CD4-positive, alpha-beta memory T cell (primary cell): ENCODE results near the gene BABAM2. TPM values are rescaled to one million over a fixed set of nuclear protein-coding genes. Genes with fewer than 3 reads are reported as not detected.

Source experiments
- CTCF ChIA-PET: fragments of 350-600 bp; sonication (Branson Sonifier 250); formaldehyde crosslinking; loops from one replicate; lab custom pipeline; 2021; ENCODE audit warnings: inconsistent platforms; ENCODE audit not compliant: partially characterized antibody; lab: Charles Lee
- POLR2A ChIA-PET: fragments of 350-600 bp; sonication (Branson Sonifier 250); formaldehyde crosslinking; loops from one replicate; lab custom pipeline; 2021; ENCODE audit not compliant: partially characterized antibody; lab: Charles Lee
- DNase-seq, 5 donors: peaks; one replicate each; pipeline versions ENCODE4 v3.0.0 to v3.0.0-alpha.2; 2020 to 2022; ENCODE audit warnings: mixed read lengths in 1 of 5
- H3K27ac ChIP-seq: one replicate; pipeline ENCODE4 v1.7.0; 2013; ENCODE audit warnings: low read depth, low read length
- H3K27me3 ChIP-seq: 2 replicates; pipeline ENCODE4 v1.7.0; 2013; ENCODE audit warnings: mild to moderate bottlenecking, low read length, moderate library complexity; ENCODE audit not compliant: insufficient read depth
- H3K36me3 ChIP-seq: 2 replicates; pipeline ENCODE4 v1.7.0; 2013; ENCODE audit warnings: mild to moderate bottlenecking, low read length, moderate library complexity; ENCODE audit not compliant: insufficient read depth
- H3K4me1 ChIP-seq: 2 replicates; pipeline ENCODE4 v1.7.0; 2013; ENCODE audit warnings: mild to moderate bottlenecking, low read length, moderate library complexity; ENCODE audit not compliant: insufficient read depth
- H3K4me3 ChIP-seq, 2 donors: one replicate each; pipeline ENCODE4 v1.7.0; 2013; ENCODE audit warnings: low read length in 2 of 2, mild to moderate bottlenecking in 1 of 2
- H3K9me3 ChIP-seq, 2 donors: one replicate each; pipeline ENCODE4 v1.7.0; 2013; ENCODE audit warnings: low read length in 2 of 2, control low read depth in 1 of 2; ENCODE audit not compliant: control insufficient read depth in 1 of 2
- H3K27ac Mint-ChIP-seq, 7 donors: one replicate each; pipeline ENCODE4 v1.8.0; 2020 to 2021; ENCODE audit warnings: mixed read lengths in 7 of 7, mild to moderate bottlenecking in 6 of 7, inconsistent platforms in 3 of 7, moderate library complexity in 3 of 7
- H3K27me3 Mint-ChIP-seq, 2 donors: one replicate each; pipeline ENCODE4 v1.8.0; 2020 to 2021; ENCODE audit warnings: mixed read lengths in 2 of 2
- H3K36me3 Mint-ChIP-seq, 2 donors: one replicate each; pipeline ENCODE4 v1.8.0; 2020 to 2021; ENCODE audit warnings: mixed read lengths in 2 of 2, inconsistent platforms in 1 of 2, mild to moderate bottlenecking in 1 of 2
- H3K4me1 Mint-ChIP-seq, 4 donors: one replicate each; pipeline ENCODE4 v1.8.0; 2020 to 2021; ENCODE audit warnings: mixed read lengths in 4 of 4, mild to moderate bottlenecking in 1 of 4
- H3K4me3 Mint-ChIP-seq, 8 donors: one replicate each; pipeline ENCODE4 v1.8.0; 2020 to 2021; ENCODE audit warnings: mixed read lengths in 8 of 8, mild to moderate bottlenecking in 7 of 8, moderate library complexity in 6 of 8, inconsistent platforms in 3 of 8
- H3K9me3 Mint-ChIP-seq, 8 donors: one replicate each; pipeline ENCODE4 v1.8.0; 2020 to 2021; ENCODE audit warnings: mixed read lengths in 8 of 8, mild to moderate bottlenecking in 5 of 8, inconsistent platforms in 3 of 8, moderate library complexity in 1 of 8
- intact Hi-C: fragments of 100-400 bp; cut with micrococcal nuclease; formaldehyde crosslinking; loops from one replicate; pipeline ENCODE4 v1.15.1; 2023
- polyA plus RNA-seq, 2 donors: library from polyadenylated mRNA; unstranded; fragments of 300-500 nt; fragmentation: Illumina TruSeq; gene quantifications; one replicate each; pipeline ENCODE4 v1.2.3, GENCODE V29; 2021
- total RNA-seq, 2 experiments: library from RNA; stranded (reverse); gene quantifications; one replicate each; pipeline ENCODE4 v1.2.3, GENCODE V29; 2021

The BABAM2 gene
- total and polyA plus RNA-seq, 4 experiments from 2014 or later: 37.3 to 60.1 (median 48.2) TPM

GRCh38 chr2:28188436-28188835, 297.9 kb downstream of the BABAM2 start:
- peak overlapping the region in 1 of 7 donors; percentile 19 for H3K27ac Mint-ChIP-seq
- H3K9me3 Mint-ChIP-seq: no peaks in the 10 kb centered on the region
- POLR2A ChIA-PET: no interaction called here
- intact Hi-C loops: no loop called here
- peaks cover 3 to 11% of the 10 kb centered on the region in 2 donors for H3K36me3 Mint-ChIP-seq
- H3K4me3 Mint-ChIP-seq: no peak overlapping the region
- DNase-seq: no peak
- no peaks in the 10 kb centered on the region for H3K9me3 ChIP-seq
- H3K4me3 ChIP-seq: no peak overlapping the region
- H3K4me1 ChIP-seq: no peaks in the 10 kb centered on the region
- no peaks in the 10 kb centered on the region for H3K27me3 Mint-ChIP-seq
- H3K27ac ChIP-seq: no peak overlapping the region
- H3K36me3 ChIP-seq: no peaks in the 10 kb centered on the region
- H3K4me1 Mint-ChIP-seq: no peaks in the 10 kb centered on the region
- H3K27me3 ChIP-seq: no peaks in the 10 kb centered on the region
- CTCF ChIA-PET: no interaction called here

- POLR2A ChIA-PET: no interaction called here
- H3K9me3 ChIP-seq: no peaks in the 10 kb centered on the region
- no peaks in the 10 kb centered on the region for H3K4me1 ChIP-seq
- peaks cover 0 to 3% (median 0%) of the 10 kb centered on the region in 4 donors for H3K4me1 Mint-ChIP-seq
- H3K27me3 ChIP-seq: no peaks in the 10 kb centered on the region
- peaks cover 8 to 14% of the 10 kb centered on the region in 2 donors for H3K36me3 Mint-ChIP-seq
- H3K27ac ChIP-seq: no peak overlapping the region
- CTCF ChIA-PET: no interaction called here
- H3K36me3 ChIP-seq: no peaks in the 10 kb centered on the region
- intact Hi-C loops: no loop called here
- H3K4me3 ChIP-seq: no peak overlapping the region
- peak overlapping the region in 1 of 7 donors; percentile 67 for H3K27ac Mint-ChIP-seq
- no peaks in the 10 kb centered on the region for H3K27me3 Mint-ChIP-seq
- DNase-seq: no peak
- no peak overlapping the region for H3K4me3 Mint-ChIP-seq
- no peaks in the 10 kb centered on the region for H3K9me3 Mint-ChIP-seq
Observed at GRCh38 chr2:28193630-28194403, 303.3 kb downstream of the BABAM2 start.

- Histone ChIP-seq H3K36me3 (no peaks in the 10 kb centered on the region), H3K27ac (no peak overlapping the region), H3K9me3 (no peaks in the 10 kb centered on the region), H3K4me1 (no peaks in the 10 kb centered on the region), H3K4me3 (no peak overlapping the region), H3K27me3 (no peaks in the 10 kb centered on the region)
- Mint-ChIP-seq H3K9me3 (no peaks in the 10 kb centered on the region), H3K27ac (no peak overlapping the region), H3K4me3 (no peak overlapping the region), H3K4me1 (no peaks in the 10 kb centered on the region), H3K27me3 (no peaks in the 10 kb centered on the region), H3K36me3 (peaks cover 10 to 33% of the 10 kb centered on the region in 2 donors)
- CTCF ChIA-PET: no interaction called here
- no peak for DNase-seq
- intact Hi-C loops: no loop called here
- POLR2A ChIA-PET: no interaction called here
Observed at GRCh38 chr2:28199995-28200679, 309.6 kb downstream of the BABAM2 start.

DNA sequence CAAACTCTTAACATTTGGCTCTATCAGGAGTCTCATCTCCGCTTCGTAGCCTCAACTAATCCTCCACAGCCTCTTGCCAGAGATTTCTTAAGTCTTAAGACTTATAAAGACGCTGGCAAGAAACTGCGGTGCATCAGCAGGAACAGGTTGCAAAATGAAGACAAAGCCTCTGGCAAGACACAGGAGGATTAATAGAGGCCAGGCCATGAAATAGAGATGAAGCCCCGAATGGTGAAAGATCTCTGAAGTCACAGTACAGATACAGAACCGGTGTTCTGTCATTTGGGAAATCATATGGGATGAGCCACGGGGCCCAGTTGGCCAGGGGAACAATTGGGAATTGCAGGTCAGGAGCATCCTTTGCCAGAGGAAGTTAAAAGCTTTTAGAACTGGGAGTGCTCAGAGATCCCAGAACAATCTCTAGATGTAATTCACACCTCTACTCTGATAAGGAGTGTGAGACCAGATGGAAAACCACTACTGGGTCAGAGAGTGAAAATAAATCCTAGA, 311.2 kb downstream of the BABAM2 start:
- intact Hi-C loops: no loop called here
- ChIA-PET CTCF (no interaction called here), POLR2A (no interaction called here)
- H3K4me1 Mint-ChIP-seq: no peaks in the 10 kb centered on the region
- H3K9me3 ChIP-seq: no peaks in the 10 kb centered on the region
- H3K9me3 Mint-ChIP-seq: no peaks in the 10 kb centered on the region
- H3K4me1 ChIP-seq: no peaks in the 10 kb centered on the region
- H3K27ac ChIP-seq: no peak overlapping the region
- H3K27me3 Mint-ChIP-seq: no peaks in the 10 kb centered on the region
- no peaks in the 10 kb centered on the region for H3K27me3 ChIP-seq
- no peak overlapping the region for H3K4me3 Mint-ChIP-seq
- DNase-seq: no peak
- H3K27ac Mint-ChIP-seq: no peak overlapping the region
- no peaks in the 10 kb centered on the region for H3K36me3 ChIP-seq
- H3K36me3 Mint-ChIP-seq: peaks cover 10 to 31% of the 10 kb centered on the region in 2 donors
- H3K4me3 ChIP-seq: no peak overlapping the region

- Mint-ChIP-seq H3K9me3 (no peaks in the 10 kb centered on the region), H3K27ac (peak overlapping the region in 1 of 7 donors; percentile 17), H3K36me3 (peaks cover 5 to 25% of the 10 kb centered on the region in 2 donors), H3K4me1 (no peaks in the 10 kb centered on the region), H3K27me3 (no peaks in the 10 kb centered on the region), H3K4me3 (no peak overlapping the region)
- Histone ChIP-seq H3K27ac (no peak overlapping the region), H3K4me1 (no peaks in the 10 kb centered on the region), H3K4me3 (no peak overlapping the region), H3K9me3 (no peaks in the 10 kb centered on the region), H3K36me3 (no peaks in the 10 kb centered on the region), H3K27me3 (no peaks in the 10 kb centered on the region)
- DNase-seq: no peak
- ChIA-PET POLR2A (no interaction called here), CTCF (no interaction called here)
- intact Hi-C loops: no loop called here
Observed at GRCh38 chr2:28202719-28203118, 312.2 kb downstream of the BABAM2 start.

DNA sequence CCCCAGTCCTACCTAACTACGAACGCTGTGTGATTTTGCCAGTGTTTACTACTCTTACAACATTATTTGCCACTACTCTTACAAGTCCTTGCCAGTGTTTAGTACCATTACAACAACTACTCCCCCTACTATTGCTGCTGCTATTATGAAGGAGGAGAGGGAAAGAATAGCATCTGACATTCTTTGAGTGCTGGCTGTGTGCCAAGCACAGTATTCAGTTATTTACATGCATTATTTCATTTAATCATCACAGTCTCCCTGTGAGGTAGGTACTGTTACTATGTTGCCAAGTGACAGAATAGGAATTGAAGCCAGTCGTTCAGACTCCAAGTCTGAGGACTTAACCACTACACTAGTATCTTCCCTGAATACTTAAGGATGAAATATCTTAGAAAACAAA, 316.2 kb downstream of the BABAM2 start:
- H3K4me1 ChIP-seq: no peaks in the 10 kb centered on the region
- Mint-ChIP-seq H3K4me3 (no peak overlapping the region), H3K36me3 (peaks cover 2 to 24% of the 10 kb centered on the region in 2 donors), H3K4me1 (peaks cover 0 to 2% (median 0%) of the 10 kb centered on the region in 4 donors), H3K9me3 (no peaks in the 10 kb centered on the region), H3K27me3 (no peaks in the 10 kb centered on the region), H3K27ac (no peak overlapping the region)
- H3K27ac ChIP-seq: no peak overlapping the region
- H3K4me3 ChIP-seq: no peak overlapping the region
- intact Hi-C loops: no loop called here
- DNase-seq: no peak
- no peaks in the 10 kb centered on the region for H3K9me3 ChIP-seq
- ChIA-PET POLR2A (no interaction called here), CTCF (no interaction called here)
- no peaks in the 10 kb centered on the region for H3K27me3 ChIP-seq
- no peaks in the 10 kb centered on the region for H3K36me3 ChIP-seq

DNA sequence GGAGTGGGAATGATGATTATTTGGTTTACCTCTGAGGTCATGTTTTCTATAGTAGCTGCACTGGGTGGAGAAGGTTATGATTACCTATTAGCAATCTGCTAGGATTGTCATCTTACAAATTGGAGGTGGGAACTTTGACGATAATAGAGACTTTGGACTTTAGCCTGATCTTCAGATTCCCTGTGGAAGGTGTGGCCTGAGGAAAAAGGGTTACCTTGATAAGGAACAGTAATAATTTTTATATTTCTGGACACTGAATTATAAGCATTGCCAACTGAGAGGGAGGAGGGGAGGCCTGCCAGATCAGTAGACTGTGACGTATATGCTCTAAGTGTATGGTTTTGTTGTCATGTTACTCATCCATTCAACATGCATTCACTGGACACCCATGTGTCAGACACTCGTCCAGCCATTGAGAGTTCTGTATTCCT, 318.7 kb downstream of the BABAM2 start:
- H3K9me3 Mint-ChIP-seq: no peaks in the 10 kb centered on the region
- H3K4me3 ChIP-seq: no peak overlapping the region
- CTCF ChIA-PET: no interaction called here

More for the DNA sequence above, 318.7 kb downstream of the BABAM2 start:
- intact Hi-C loops: no loop called here
- Histone ChIP-seq H3K4me1 (no peaks in the 10 kb centered on the region), H3K9me3 (no peaks in the 10 kb centered on the region), H3K27me3 (no peaks in the 10 kb centered on the region), H3K36me3 (no peaks in the 10 kb centered on the region), H3K27ac (no peak overlapping the region)
- POLR2A ChIA-PET: no interaction called here
- Mint-ChIP-seq H3K4me3 (no peak overlapping the region), H3K4me1 (peaks cover 0 to 5% (median under 1%) of the 10 kb centered on the region in 4 donors), H3K36me3 (peaks cover 0 to 6% of the 10 kb centered on the region in 2 donors), H3K27me3 (no peaks in the 10 kb centered on the region), H3K27ac (peak overlapping the region in 1 of 7 donors; percentile 0)
- DNase-seq: no peak
